HG02885 (cell line): Measurements from ENCODE around the gene GTF2F1.
"Not testable (repeated sequence)": the region's sequence is repeated elsewhere in the genome, so short reads cannot be mapped to it uniquely, and the experiment has no call there.

Source experiments
- ATAC-seq: cut with Tn5 transposase; IDR thresholded peaks from one replicate; pipeline ENCODE4 v1.9.1; 2021; ENCODE audit warnings: mild to moderate bottlenecking; ENCODE audit not compliant: unreplicated experiment, poor library complexity

GTF2F1 gene

DNA sequence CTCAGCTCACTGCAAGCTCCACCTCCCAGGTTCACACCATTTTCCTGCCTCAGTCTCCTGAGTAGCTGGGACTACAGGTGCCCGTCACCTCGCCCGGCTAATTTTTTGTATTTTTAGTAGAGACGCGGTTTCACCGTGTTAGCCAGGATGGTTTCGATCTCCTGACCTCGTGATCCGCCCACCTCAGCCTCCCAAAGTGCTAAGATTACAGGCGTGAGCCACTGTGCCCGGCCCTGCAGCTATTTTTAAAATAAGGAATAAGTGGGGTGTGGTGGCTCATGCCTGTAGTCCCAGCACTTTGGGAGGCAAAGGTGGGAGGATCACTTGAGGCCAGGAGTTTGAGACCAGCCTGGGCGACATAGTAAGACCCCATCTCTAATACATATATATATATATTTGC, 32.5 kb downstream of the GTF2F1 start:
- ATAC-seq: not testable (repeated sequence)

DNA sequence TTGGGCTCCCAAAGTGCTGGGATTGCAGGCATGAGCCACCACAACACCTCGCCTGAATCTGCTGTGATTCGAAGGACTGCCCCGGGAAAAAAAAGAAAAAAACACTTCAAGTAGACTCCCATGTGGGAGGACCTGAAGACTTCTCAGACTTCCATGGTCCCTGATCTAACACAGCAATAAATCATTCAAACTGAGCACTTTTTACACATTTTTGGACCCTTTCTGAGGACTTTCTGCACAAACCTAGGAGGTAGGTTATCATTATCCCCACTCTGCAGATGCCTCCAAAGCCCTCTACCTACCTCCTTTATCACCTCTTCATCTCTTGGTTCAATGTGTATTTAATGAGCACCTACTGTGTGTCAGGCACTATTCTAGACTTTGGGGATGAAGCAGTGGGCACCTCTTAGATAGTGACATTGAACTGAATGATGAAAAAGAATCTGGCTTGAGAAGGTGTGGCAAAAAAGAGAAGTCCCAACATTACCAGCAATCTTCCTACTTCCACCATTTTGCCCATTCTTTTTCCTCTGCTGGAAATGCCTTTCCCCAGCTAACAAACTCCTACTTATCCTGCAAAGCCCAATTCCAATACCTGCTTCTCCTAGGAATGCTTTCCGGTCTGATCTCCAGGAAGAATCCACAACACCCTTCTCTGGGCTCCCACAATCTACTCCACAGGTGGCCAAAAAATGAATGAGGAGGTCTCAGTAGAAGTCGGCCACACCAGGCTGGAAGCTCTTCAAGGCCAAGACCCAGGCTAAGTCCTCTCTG, 33.2 kb downstream of the GTF2F1 start:
- no peak for ATAC-seq

DNA sequence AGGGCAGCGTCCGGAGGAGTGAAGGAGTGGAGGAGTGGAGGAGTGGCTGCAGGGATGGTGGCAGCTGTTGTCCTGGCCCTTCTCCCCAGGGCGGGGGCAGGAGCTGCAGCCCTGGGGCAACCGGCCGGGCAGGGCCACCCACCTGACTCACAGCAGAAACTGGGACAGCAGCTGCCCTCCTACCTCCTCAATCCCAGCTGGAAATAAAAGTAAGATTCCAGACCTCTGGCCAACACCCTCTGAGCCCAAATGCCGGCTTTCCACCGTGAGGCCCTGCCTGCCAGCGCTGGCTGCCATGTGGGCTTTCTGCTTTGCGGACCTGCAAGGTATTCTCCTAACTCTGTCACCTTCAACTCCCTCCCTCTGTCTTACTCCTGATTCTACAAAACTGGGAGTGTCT, 35.0 kb downstream of the GTF2F1 start:
- ATAC-seq: no peak

DNA sequence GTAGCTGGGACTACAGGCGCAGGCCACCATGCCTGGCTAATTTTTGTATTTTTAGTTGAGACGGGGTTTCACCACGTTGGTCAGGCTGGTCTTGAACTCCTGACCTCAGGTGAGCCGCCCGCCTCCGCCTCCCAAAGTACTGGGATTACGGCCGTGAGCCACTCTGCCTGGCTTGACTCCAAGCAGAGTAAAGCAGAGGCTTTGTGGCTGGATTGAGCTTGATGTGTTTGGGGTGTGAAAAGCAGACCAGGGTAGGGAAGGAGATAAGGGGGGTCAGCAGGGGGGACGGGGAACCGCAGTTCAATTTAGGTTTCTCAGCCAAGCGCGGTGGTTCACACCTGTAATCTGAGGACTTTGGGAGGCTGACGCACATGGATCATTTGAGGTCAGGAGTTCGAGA, 35.8 kb downstream of the GTF2F1 start:
- no peak for ATAC-seq

DNA sequence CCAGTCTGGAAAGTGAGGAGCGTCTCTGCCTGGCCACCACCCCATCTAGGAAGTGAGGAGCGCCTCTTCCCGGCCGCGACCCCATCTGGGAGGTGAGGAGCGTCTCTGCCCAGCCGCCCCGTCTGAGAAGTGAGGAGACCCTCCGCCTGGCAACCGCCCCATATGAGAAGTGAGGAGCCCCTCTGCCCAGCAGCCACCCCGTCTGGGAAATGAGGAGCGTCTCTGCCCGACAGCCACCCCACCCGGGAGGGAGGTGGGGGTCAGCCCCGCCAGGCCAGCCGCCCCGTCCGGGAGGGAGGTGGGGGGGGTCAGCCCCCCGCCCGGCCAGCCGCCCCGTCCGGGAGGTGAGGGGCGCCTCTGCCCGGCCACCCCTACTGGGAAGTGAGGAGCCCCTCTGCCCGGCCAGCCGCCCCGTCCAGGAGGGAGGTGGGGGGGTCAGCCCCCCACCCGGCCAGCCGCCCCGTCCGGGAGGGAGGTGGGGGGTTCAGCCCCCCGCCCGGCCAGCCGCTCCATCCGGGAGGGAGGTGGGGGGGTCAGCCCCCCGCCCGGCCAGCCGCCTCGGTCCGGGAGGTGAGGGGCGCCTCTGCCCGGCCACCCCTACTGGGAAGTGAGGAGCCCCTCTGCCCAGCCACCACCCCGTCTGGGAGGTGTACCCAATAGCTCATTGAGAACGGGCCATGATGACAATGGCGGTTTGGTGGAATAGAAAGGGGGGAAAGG, 37.5 kb downstream of the GTF2F1 start:
- not testable (repeated sequence) for ATAC-seq

DNA sequence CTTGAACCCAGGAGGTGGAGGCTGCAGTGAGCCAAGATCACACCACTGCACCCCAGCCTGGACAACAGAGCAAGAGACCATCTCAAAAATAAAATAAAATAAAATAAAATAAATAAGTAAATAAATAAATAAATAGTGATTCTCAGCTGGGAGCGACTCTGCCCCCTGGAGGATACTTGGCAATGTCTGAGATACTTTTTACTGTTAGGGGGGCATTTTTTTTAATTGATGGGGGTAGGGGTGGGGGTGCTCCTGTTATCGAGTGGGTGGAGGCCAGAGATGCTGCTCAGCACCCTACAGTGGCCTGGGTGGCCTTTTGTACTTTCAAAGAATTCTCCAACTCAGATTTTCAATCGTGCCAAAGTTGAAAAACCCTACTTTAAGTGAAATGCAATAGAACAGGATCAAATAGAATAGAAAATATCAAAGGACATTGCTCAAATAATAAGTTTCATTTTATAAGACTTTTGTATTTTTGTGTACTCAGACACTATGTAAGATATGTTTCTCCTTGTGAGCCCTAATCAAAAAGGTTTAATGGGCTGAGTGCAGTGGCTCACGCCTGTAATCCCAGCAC, 38.8 kb downstream of the GTF2F1 start:
- ATAC-seq: no peak

DNA sequence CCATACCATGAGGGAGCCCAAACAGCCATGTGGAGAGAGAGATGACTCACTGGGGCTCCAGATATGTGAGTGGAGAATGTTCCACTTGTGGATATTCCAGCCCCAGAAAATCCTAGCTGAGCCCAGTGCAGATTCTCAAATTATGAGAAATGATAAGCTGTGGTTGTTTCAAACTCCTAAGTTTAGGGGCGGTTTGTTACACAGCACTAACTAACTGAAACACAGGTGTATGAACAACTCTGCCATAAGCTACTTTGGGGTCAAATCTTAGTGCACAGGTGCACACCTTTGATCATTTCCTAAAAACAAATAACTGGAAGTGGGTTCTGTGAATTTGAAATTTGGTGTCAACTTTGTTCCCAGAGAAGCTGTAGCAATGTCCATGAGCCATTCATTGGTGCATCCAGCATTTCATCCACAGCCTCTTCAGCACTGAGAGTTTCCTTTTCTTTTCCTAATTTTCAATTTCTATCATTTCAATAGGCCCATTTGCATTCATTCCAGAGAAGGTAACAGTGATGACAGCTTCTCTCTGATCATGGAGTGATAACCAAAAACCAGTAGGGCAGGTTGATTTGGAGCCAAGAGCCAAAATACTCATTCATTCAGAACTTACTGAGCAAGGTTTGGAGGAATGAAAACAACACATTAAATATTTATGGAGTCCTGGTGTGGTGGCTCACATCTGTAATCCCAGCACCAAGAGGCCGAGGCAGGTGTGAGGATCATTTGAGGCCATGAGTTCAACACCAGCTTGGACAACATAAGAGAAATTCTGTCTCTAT, 40.4 kb downstream of the GTF2F1 start:
- ATAC-seq: no peak

DNA sequence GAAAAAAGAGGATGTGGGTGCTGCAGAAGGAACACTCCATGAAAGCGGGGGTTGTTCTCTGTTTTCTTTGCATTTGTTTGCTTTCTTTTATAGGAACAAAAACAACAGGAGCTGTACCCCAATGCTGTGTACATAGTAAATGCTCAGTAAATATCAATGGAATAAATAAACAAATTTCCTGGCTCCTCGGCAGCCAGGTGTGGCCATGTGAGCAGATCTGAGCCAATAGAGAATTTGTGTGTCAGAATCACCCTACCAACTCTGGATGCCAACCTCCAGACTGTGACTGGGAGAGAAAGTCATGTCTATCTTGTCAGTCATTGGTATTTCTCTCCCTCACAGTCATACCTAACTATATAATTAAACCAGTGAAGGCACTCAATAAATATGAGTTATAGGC, 42.3 kb downstream of the GTF2F1 start:
- ATAC-seq: no peak

DNA sequence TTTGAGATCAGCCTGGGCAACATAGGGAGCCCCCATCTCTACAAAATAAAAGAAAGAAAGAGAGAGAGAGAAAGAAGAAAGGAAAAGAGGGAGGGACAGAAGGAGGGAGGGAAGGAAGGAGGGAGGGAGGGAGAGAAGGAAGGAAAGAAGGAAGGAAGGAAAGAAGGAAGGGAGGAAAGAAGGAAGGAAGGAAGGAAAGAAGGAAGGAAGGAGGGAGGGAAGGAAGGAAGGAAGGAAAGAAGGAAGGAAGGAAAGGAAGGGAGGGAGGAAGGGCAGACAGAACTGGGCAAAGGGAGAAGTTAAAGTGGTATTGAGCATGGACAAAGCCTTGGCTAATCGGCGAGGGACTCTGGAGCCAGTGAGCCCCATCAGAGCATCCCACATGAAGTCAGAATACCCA, 43.7 kb downstream of the GTF2F1 start:
- not testable (repeated sequence) for ATAC-seq

DNA sequence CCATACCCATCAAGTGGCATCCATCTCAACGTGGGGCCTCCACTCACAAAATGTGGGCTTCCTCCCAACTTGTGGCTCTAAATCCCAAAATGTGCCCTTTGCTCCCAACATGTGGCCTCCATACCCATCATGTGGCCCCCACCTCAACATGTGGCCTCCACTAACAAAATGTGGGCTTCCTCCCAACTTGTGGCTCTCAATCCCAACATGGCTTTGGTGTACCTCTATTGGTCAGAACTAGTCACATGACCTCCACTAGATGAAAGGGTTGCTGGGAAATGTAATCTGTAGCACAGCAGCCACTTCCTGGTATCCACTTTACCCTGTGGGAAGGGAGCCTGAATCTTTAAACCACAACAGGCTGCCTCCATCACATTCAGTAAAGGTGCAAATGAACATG, 49.5 kb downstream of the GTF2F1 start:
- no peak for ATAC-seq

DNA sequence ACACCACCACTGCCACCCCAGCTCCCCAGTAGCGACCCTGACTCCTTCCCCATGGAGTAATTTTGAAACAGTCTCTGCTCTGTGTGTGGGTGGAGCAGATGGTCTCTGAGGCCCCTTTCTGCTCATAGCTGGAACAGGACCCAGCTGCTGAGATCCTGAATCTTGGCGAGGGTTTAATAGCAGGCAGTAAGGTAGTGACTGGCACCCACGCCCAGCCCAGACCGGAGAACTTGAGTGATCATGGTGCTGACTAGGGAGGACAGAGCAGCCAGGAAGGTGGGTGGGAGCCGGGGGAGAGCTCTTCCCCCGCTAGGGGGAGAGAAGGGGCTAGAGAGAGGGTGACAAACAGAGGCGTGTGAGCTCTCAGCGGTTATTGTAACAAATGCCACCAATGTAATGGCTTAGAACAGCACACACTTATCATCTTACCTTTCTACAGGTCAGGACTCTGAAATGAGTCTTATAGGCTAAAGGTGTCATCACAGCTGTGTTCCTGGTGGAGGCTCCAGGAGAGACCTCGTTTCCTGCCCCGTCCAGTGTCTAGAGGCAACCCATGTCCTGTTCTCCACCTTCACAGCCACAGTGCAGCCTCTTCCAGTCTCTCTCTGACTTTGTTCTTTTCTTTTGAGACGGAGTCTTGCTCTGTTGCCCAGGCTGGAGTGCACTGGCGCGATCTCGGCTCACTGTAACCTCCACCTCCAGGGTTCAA, 52.3 kb downstream of the GTF2F1 start:
- ATAC-seq: no peak

DNA sequence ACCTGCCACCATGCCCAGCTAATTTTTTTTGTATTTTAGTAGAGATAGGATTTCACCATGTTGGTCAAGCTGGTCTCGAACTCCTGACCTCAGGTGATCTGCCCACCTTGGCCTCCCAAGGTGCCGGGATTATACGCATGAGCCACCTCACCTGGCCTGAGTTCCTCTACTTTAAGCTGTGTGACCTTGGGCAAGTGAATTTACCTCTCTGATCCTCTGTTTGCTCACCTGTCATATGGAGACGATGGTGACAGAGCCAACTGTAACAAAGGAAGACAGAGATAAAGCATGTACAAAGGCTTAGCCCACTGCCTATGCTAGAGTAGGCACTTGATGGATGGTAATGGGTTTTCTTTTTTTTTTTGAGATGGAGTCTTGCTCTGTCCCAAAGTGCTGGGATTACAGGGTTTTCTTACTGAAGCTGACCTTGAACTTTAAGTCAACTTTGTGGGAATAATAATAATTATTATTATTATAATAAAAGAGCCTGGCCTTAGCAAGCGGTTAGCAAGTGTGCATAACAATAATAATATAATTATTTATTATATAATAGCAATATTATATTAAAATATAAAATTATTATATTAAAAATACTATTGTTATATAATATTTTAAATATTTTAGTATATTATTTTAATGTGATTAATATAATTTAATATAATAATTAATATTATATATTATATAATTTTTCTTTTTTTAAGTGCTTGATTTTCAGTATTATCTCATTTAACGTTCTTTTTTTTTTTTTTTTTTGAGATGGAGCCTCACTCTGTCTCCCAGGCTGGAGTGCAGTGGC, 58.3 kb downstream of the GTF2F1 start:
- no peak for ATAC-seq

DNA sequence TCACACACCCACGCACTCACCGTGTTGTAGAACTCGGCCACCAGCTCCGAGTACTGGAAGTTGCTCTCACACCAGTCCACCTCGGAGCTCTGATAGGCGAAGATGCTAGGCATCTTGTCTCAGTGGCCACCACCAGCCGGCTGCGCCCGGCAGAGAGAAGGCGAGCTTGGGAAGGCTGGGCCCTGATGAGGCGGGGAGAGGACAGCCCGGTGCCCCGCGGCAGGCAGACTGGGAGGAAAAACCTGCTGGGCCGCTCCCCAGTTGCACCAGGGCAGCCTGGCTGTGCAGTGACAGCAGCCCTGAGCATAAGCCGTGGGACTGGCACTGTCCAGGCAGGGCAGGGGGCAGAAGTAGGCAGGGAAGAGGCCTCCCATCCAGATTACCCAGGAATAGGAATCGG, 59.5 kb downstream of the GTF2F1 start, which contains the start of gene ACER1:
Gene ACER1 (minus strand): TSS at position 174 of the 400 bp plus-strand sequence. CDS start 61 bp downstream, at position 113.
- ATAC-seq: no peak
